GM12878 (cell line): ENCODE measurements around the gene LARP4B. TPM values are rescaled to one million over a fixed set of nuclear protein-coding genes. Genes with fewer than 3 reads are reported as not detected.

Experiments used
- ATAC-seq: fragments of 200-7000 bp; cut with Tn5 transposase; 3 replicates; pipeline ENCODE4 v1.9.1; 2020; ENCODE audit warnings: mild to moderate bottlenecking, moderate library complexity
- BruUV-seq: library from RNA; stranded (reverse); fragments of 400-500 nt; replicated peaks from 2 replicates; lab custom pipeline; 2021; lab: Mats Ljungman, UMichigan
- CTCF ChIA-PET: fragments of 300-600 bp; sonication (Branson Sonifier 250); formaldehyde crosslinking; extraction: SDS; loops from one replicate; lab custom pipeline; 2021; ENCODE audit warnings: inconsistent platforms; lab: Yijun Ruan, JAX
- POLR2A ChIA-PET: fragments of 350-600 bp; formaldehyde crosslinking; extraction: SDS; loops from one replicate; lab custom pipeline; 2021; ENCODE audit warnings: inconsistent platforms; lab: Charles Lee
- RAD21 ChIA-PET: fragments of 300-600 bp; sonication (Branson Sonifier 250); formaldehyde crosslinking; loops from one replicate; lab custom pipeline; 2023; ENCODE audit warnings: antibody characterized with exemption; ENCODE audit not compliant: unreplicated experiment; lab: Charles Lee
- SMC1A ChIA-PET: fragments of 300-600 bp; sonication (Branson Sonifier 250); formaldehyde crosslinking; loops from one replicate; lab custom pipeline; 2023; ENCODE audit not compliant: unreplicated experiment, uncharacterized antibody; lab: Charles Lee
- DNase-seq: peaks from one replicate; pipeline ENCODE4 v3.0.0-alpha.2; 2011; ENCODE audit warnings: low read depth, low spot score
- FAIRE-seq: peaks from 3 replicates; lab custom pipeline; 2011; peaks lifted over from hg19 to GRCh38; lab: Jason Lieb, UNC
- H2AFZ ChIP-seq: 2 replicates; pipeline ENCODE4 v1.6.0; 2011; ENCODE audit warnings: low read depth, low read length, control low read depth; ENCODE audit not compliant: control insufficient read depth
- H3K27ac ChIP-seq: 2 replicates; pipeline ENCODE4 v1.5.1; 2011; ENCODE audit warnings: control low read depth; ENCODE audit not compliant: control insufficient read depth, insufficient read depth
- H3K27me3 ChIP-seq, 2 experiments: replicated peaks in 1 of 2; 2 replicates each; pipeline versions ENCODE4 v1.6.0 to v1.6.1; 2011; ENCODE audit warnings: low read length in 1 of 2; ENCODE audit not compliant: control insufficient read depth in 2 of 2, insufficient read depth in 2 of 2
- H3K36me3 ChIP-seq, 2 experiments: 2 replicates each; pipeline ENCODE4 v1.5.1; 2011; ENCODE audit warnings: low read length in 1 of 2; ENCODE audit not compliant: control insufficient read depth in 2 of 2, insufficient read depth in 2 of 2
- H3K4me1 ChIP-seq: 2 replicates; pipeline ENCODE4 v1.6.1; 2011; ENCODE audit warnings: mild to moderate bottlenecking, low read length, moderate library complexity, mixed read lengths; ENCODE audit not compliant: control insufficient read depth, insufficient read depth
- H3K4me2 ChIP-seq: 2 replicates; pipeline ENCODE4 v1.6.0; 2011; ENCODE audit warnings: control low read depth; ENCODE audit not compliant: control insufficient read depth, insufficient read depth
- H3K4me3 ChIP-seq: fragments of 200-600 bp; sonication (generic); 2 replicates; pipeline ENCODE4 v1.5.1; 2016
- H3K79me2 ChIP-seq: 2 replicates; pipeline ENCODE4 v1.6.0; 2011; ENCODE audit warnings: low read length; ENCODE audit not compliant: control insufficient read depth, insufficient read depth
- H3K9ac ChIP-seq: 2 replicates; pipeline ENCODE4 v1.8.0; 2011; ENCODE audit warnings: low read length, control low read depth, mixed read lengths; ENCODE audit not compliant: control insufficient read depth, insufficient read depth
- H3K9me3 ChIP-seq: replicated peaks from 3 replicates; pipeline ENCODE4 v1.5.1; 2011; ENCODE audit warnings: mild to moderate bottlenecking, low read length; ENCODE audit not compliant: control insufficient read depth, insufficient read depth
- H4K20me1 ChIP-seq: 2 replicates; pipeline ENCODE4 v1.6.0; 2011; ENCODE audit not compliant: control insufficient read depth, insufficient read depth
- CBFB ChIP-seq: IDR thresholded peaks from 2 replicates; pipeline ENCODE4 v1.6.1; 2016; ENCODE audit warnings: antibody characterized with exemption, low read depth
- FOXK2 ChIP-seq: fragments of 450-650 bp; IDR thresholded peaks from 2 replicates; pipeline ENCODE4 v1.6.1; 2017; ENCODE audit warnings: mild to moderate bottlenecking, moderate library complexity
- GABPA ChIP-seq: IDR thresholded peaks from 2 replicates; pipeline ENCODE4 v1.6.1; 2014; ENCODE audit warnings: antibody characterized with exemption, low read depth, mild to moderate bottlenecking, inconsistent platforms
- IKZF2 ChIP-seq, 2 experiments: fragments of 450-650 bp; IDR thresholded peaks; 2 replicates each; pipeline ENCODE4 v1.6.1; 2017; ENCODE audit warnings: mild to moderate bottlenecking in 2 of 2, moderate library complexity in 2 of 2
- JUNB ChIP-seq: IDR thresholded peaks from 2 replicates; pipeline ENCODE4 v1.6.1; 2016; ENCODE audit warnings: antibody characterized with exemption, mild to moderate bottlenecking
- NR2C1 ChIP-seq: fragments of 450-650 bp; IDR thresholded peaks from 2 replicates; pipeline ENCODE4 v1.6.1; 2017; ENCODE audit warnings: antibody characterized with exemption, mild to moderate bottlenecking, moderate library complexity
- PML ChIP-seq: IDR thresholded peaks from 2 replicates; pipeline ENCODE4 v1.6.1; 2012; ENCODE audit warnings: low read length, inconsistent platforms
- RBBP5 ChIP-seq: fragments of 200-600 bp; sonication (generic); conservative IDR thresholded peaks from 2 replicates; pipeline ENCODE4 v1.6.1; 2016
- YBX1 ChIP-seq: fragments of 450-650 bp; IDR thresholded peaks from 2 replicates; pipeline ENCODE4 v1.6.1; 2016; ENCODE audit warnings: antibody characterized with exemption
- WGBS: methylation state at CpG from one replicate; pipeline ENCODE4 v1.1.6; 2016; ENCODE audit warnings: low lambda C conversion rate; ENCODE audit not compliant: insufficient replicate concordance, insufficient coverage; ENCODE audit errors: missing lambda C conversion rate; 5-methylcytosine and 5-hydroxymethylcytosine counted together
- in situ Hi-C: fragments of 300-500 bp; cut with MboI; formaldehyde crosslinking; loops from 9 replicates; pipeline ENCODE4 v1.14.3; 2018; ENCODE audit warnings: mixed read lengths
- intact Hi-C: fragments of 100-400 bp; cut with micrococcal nuclease; formaldehyde crosslinking; loops from one replicate; pipeline ENCODE4 v1.14.2; 2022; ENCODE audit not compliant: unreplicated experiment
- polyA plus RNA-seq, 11 experiments: library from polyadenylated mRNA; depleted of rRNA in 4 of 11; unstranded in 6 of 11; stranded (reverse) in 5 of 11; fragments of >200 nt; fragmentation: Nextera tagmentation in 4 of 11; fragmentation: Illumina TruSeq in 1 of 11; extraction: Ambion mirVana in 4 of 11; extraction: Trizol in 1 of 11; gene quantifications; 1 replicate in 1 of 11; 2 replicates in 10 of 11; pipeline versions ENCODE4 v1.2.1 to v1.2.3, GENCODE V29; 2011 to 2016; ENCODE audit warnings: inconsistent platforms in 2 of 11, missing spikeins in 2 of 11, low read depth in 1 of 11
- total RNA-seq, 4 experiments: library from RNA; depleted of rRNA in 3 of 4; stranded (reverse); fragments of >200 nt in 3 of 4; fragmentation: Illumina TruSeq in 1 of 4; extraction: Trizol in 1 of 4; gene quantifications; 2 replicates each; pipeline versions ENCODE4 v1.2.1 to v1.2.3, GENCODE V29; 2013 to 2021
- TF ChIP-seq, protein P1 (sequence below): IDR thresholded peaks from 2 replicates; pipeline ENCODE4 v1.6.1; 2011; ENCODE audit warnings: borderline replicate concordance, low read depth, mild to moderate bottlenecking, moderate library complexity, low read length; ENCODE audit not compliant: insufficient read depth, poor library complexity, severe bottlenecking
- TF ChIP-seq, protein P2 (sequence below): fragments of 450-650 bp; IDR thresholded peaks from 2 replicates; pipeline ENCODE4 v1.6.1; 2017; ENCODE audit warnings: mild to moderate bottlenecking, moderate library complexity
- TF ChIP-seq, protein P3 (sequence below): fragments of 450-650 bp; formaldehyde crosslinking; IDR thresholded peaks from 2 replicates; pipeline ENCODE4 v1.4.0; 2022; ENCODE audit warnings: mild to moderate bottlenecking, moderate library complexity
- TF ChIP-seq, protein P4 (sequence below): fragments of 450-650 bp; formaldehyde crosslinking; IDR thresholded peaks from 2 replicates; pipeline ENCODE4 v1.4.0; 2020; ENCODE audit warnings: mild to moderate bottlenecking, moderate library complexity

Gene LARP4B
- total and polyA plus RNA-seq, 10 of the 15 experiments (the other 5 are each of a cell fraction or from before 2014, with no cell fraction given), result 10.5 to 119 (median 39.4) TPM

DNA sequence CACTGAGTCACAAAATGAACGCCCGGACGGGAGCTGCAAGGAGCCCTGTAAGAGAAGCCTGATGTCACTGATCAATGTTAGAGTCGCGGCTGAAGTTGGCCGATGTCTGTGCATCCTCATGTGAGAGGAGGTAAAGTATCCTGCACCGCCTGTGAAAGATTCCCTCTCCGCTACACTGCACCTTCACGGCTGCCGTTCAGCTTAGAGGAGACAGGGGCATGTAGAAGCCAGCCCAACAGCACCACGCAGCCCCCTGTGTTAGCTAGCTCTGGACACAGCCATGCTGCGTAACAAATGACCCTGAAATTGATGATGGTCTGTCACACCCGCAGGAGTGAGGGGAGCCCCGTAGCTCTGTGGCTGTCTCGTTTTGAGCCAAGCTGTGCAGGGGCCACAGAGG is 160.5 kb downstream of the LARP4B start:
- Histone ChIP-seq H2AFZ (no peak overlapping the region), H3K27me3 (no peaks in the 10 kb centered on the region), H3K4me2 (no peak overlapping the region), H3K9me3 (no peaks in the 10 kb centered on the region; the same call in 2 of the 3 replicates), H4K20me1 (no peaks in the 10 kb centered on the region), H3K4me1 (no peaks in the 10 kb centered on the region), H3K27ac (no peak overlapping the region), H3K79me2 (no peaks in the 10 kb centered on the region), H3K36me3 (no peaks in the 10 kb centered on the region), H3K9ac (no peak overlapping the region), H3K4me3 (no peak overlapping the region)
- no peak for ATAC-seq
- FAIRE-seq, result no peak
- no TSS peak for BruUV-seq
- ChIA-PET RAD21 (no interaction called here), POLR2A (no interaction called here), CTCF (interaction anchor here (1.0 kb wide), 1 partner anchor 41 kb away, joined by 3 read pairs; no protein-coding TSS in a partner anchor), SMC1A (no interaction called here)
- DNase-seq, result no peak
- 63% methylated on average over 14 of the region's 15 CpGs for WGBS
- in situ Hi-C loops (no loop called here), intact Hi-C loops (no loop called here)
- TF ChIP-seq JUNB, result no peak
- TF ChIP-seq CBFB, result no peak
- no peak for TF ChIP-seq IKZF2 (IDR thresholded peaks at IDR 0.05)
- TF ChIP-seq PML, result no peak
- TF ChIP-seq, protein P1, sequence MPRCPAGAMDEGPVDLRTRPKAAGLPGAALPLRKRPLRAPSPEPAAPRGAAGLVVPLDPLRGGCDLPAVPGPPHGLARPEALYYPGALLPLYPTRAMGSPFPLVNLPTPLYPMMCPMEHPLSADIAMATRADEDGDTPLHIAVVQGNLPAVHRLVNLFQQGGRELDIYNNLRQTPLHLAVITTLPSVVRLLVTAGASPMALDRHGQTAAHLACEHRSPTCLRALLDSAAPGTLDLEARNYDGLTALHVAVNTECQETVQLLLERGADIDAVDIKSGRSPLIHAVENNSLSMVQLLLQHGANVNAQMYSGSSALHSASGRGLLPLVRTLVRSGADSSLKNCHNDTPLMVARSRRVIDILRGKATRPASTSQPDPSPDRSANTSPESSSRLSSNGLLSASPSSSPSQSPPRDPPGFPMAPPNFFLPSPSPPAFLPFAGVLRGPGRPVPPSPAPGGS, result no peak
- no peak for TF ChIP-seq NR2C1
- TF ChIP-seq RBBP5, result no peak
- TF ChIP-seq, protein P2, sequence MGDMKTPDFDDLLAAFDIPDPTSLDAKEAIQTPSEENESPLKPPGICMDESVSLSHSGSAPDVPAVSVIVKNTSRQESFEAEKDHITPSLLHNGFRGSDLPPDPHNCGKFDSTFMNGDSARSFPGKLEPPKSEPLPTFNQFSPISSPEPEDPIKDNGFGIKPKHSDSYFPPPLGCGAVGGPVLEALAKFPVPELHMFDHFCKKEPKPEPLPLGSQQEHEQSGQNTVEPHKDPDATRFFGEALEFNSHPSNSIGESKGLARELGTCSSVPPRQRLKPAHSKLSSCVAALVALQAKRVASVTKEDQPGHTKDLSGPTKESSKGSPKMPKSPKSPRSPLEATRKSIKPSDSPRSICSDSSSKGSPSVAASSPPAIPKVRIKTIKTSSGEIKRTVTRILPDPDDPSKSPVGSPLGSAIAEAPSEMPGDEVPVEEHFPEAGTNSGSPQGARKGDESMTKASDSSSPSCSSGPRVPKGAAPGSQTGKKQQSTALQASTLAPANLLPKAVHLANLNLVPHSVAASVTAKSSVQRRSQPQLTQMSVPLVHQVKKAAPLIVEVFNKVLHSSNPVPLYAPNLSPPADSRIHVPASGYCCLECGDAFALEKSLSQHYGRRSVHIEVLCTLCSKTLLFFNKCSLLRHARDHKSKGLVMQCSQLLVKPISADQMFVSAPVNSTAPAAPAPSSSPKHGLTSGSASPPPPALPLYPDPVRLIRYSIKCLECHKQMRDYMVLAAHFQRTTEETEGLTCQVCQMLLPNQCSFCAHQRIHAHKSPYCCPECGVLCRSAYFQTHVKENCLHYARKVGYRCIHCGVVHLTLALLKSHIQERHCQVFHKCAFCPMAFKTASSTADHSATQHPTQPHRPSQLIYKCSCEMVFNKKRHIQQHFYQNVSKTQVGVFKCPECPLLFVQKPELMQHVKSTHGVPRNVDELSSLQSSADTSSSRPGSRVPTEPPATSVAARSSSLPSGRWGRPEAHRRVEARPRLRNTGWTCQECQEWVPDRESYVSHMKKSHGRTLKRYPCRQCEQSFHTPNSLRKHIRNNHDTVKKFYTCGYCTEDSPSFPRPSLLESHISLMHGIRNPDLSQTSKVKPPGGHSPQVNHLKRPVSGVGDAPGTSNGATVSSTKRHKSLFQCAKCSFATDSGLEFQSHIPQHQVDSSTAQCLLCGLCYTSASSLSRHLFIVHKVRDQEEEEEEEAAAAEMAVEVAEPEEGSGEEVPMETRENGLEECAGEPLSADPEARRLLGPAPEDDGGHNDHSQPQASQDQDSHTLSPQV, result no peak
- TF ChIP-seq YBX1, result no peak
- TF ChIP-seq, protein P3, sequence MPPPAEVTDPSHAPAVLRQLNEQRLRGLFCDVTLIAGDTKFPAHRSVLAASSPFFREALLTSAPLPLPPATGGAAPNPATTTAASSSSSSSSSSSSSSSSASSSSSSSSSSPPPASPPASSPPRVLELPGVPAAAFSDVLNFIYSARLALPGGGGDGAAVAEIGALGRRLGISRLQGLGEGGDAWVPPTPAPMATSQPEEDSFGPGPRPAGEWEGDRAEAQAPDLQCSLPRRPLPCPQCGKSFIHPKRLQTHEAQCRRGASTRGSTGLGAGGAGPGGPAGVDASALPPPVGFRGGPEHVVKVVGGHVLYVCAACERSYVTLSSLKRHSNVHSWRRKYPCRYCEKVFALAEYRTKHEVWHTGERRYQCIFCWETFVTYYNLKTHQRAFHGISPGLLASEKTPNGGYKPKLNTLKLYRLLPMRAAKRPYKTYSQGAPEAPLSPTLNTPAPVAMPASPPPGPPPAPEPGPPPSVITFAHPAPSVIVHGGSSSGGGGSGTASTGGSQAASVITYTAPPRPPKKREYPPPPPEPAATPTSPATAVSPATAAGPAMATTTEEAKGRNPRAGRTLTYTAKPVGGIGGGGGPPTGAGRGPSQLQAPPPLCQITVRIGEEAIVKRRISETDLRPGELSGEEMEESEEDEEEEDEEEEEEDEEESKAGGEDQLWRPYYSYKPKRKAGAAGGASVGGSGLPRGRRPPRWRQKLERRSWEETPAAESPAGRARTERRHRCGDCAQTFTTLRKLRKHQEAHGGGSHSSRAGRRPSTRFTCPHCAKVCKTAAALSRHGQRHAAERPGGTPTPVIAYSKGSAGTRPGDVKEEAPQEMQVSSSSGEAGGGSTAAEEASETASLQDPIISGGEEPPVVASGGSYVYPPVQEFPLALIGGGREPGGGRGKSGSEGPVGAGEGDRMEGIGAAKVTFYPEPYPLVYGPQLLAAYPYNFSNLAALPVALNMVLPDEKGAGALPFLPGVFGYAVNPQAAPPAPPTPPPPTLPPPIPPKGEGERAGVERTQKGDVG (CRISPR knock-in tag), result no peak
- TF ChIP-seq GABPA, result no peak
- TF ChIP-seq, protein P4, sequence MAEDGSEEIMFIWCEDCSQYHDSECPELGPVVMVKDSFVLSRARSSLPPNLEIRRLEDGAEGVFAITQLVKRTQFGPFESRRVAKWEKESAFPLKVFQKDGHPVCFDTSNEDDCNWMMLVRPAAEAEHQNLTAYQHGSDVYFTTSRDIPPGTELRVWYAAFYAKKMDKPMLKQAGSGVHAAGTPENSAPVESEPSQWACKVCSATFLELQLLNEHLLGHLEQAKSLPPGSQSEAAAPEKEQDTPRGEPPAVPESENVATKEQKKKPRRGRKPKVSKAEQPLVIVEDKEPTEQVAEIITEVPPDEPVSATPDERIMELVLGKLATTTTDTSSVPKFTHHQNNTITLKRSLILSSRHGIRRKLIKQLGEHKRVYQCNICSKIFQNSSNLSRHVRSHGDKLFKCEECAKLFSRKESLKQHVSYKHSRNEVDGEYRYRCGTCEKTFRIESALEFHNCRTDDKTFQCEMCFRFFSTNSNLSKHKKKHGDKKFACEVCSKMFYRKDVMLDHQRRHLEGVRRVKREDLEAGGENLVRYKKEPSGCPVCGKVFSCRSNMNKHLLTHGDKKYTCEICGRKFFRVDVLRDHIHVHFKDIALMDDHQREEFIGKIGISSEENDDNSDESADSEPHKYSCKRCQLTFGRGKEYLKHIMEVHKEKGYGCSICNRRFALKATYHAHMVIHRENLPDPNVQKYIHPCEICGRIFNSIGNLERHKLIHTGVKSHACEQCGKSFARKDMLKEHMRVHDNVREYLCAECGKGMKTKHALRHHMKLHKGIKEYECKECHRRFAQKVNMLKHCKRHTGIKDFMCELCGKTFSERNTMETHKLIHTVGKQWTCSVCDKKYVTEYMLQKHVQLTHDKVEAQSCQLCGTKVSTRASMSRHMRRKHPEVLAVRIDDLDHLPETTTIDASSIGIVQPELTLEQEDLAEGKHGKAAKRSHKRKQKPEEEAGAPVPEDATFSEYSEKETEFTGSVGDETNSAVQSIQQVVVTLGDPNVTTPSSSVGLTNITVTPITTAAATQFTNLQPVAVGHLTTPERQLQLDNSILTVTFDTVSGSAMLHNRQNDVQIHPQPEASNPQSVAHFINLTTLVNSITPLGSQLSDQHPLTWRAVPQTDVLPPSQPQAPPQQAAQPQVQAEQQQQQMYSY (CRISPR knock-in tag), result no peak
- TF ChIP-seq FOXK2, result no peak
